Neuronal stem cell (in vitro differentiated cells): ENCODE measurements around the gene RAP1GAP2.
A peak's percentile ranks its signal among the peaks of the same experiment; 100 is the strongest.

Experiments
- DNase-seq: peaks from one replicate; pipeline ENCODE4 v3.0.0-alpha.2; 2013; ENCODE audit warnings: low spot score
- H2AFZ ChIP-seq: one replicate; pipeline ENCODE4 v1.6.1; 2013; ENCODE audit warnings: mild to moderate bottlenecking, low read length, inconsistent platforms
- H2AK5ac ChIP-seq: 2 replicates; pipeline ENCODE4 v1.6.1; 2013; ENCODE audit warnings: low read depth, mild to moderate bottlenecking, inconsistent platforms, low read length, moderate library complexity, mixed read lengths
- H2BK120ac ChIP-seq: 2 replicates; pipeline ENCODE4 v1.6.1; 2013; ENCODE audit warnings: low read depth, mild to moderate bottlenecking, inconsistent platforms, low read length, moderate library complexity, mixed read lengths
- H2BK12ac ChIP-seq: one replicate; pipeline ENCODE4 v1.6.1; 2013; ENCODE audit warnings: low read length, inconsistent platforms
- H2BK15ac ChIP-seq: 2 replicates; pipeline ENCODE4 v1.6.1; 2013; ENCODE audit warnings: mild to moderate bottlenecking, low read length, inconsistent platforms, mixed read lengths
- H2BK5ac ChIP-seq: one replicate; pipeline ENCODE4 v1.6.1; 2013; ENCODE audit warnings: inconsistent platforms, mild to moderate bottlenecking, low read length, moderate library complexity
- H3K14ac ChIP-seq: one replicate; pipeline ENCODE4 v1.6.1; 2013; ENCODE audit warnings: low read length, inconsistent platforms
- H3K18ac ChIP-seq: 2 replicates; pipeline ENCODE4 v1.6.1; 2013; ENCODE audit warnings: low read length, inconsistent platforms
- H3K23ac ChIP-seq: 2 replicates; pipeline ENCODE4 v1.6.1; 2013; ENCODE audit warnings: low read depth, mild to moderate bottlenecking, mixed read lengths, low read length, inconsistent platforms; ENCODE audit not compliant: poor library complexity
- H3K27ac ChIP-seq: replicated peaks from 3 replicates; pipeline ENCODE4 v1.5.1; 2013; ENCODE audit warnings: low read length, inconsistent platforms
- H3K27me3 ChIP-seq, 3 experiments: 2 replicates each; pipeline ENCODE4 v1.6.1; 2013; ENCODE audit warnings: low read length in 3 of 3, mild to moderate bottlenecking in 2 of 3, inconsistent platforms in 1 of 3, low read depth in 1 of 3, mixed read lengths in 1 of 3, moderate library complexity in 1 of 3; ENCODE audit not compliant: control insufficient read depth in 3 of 3, insufficient read depth in 3 of 3
- H3K36me3 ChIP-seq, 2 donors: replicated peaks in 1 of 2; 2 replicates each; pipeline ENCODE4 v1.6.1; 2013; ENCODE audit warnings: low read length in 2 of 2; ENCODE audit not compliant: control insufficient read depth in 2 of 2, insufficient read depth in 2 of 2
- H3K4ac ChIP-seq: 2 replicates; pipeline ENCODE4 v1.6.1; 2013; ENCODE audit warnings: inconsistent platforms, mild to moderate bottlenecking, low read length, moderate library complexity
- H3K4me1 ChIP-seq, 2 donors: 1 replicate in 1 of 2; 2 replicates in 1 of 2; pipeline ENCODE4 v1.6.1; 2013; ENCODE audit warnings: low read length in 2 of 2, low read depth in 1 of 2; ENCODE audit not compliant: control insufficient read depth in 2 of 2, insufficient read depth in 1 of 2
- H3K4me2 ChIP-seq: one replicate; pipeline ENCODE4 v1.6.1; 2013; ENCODE audit warnings: mild to moderate bottlenecking, low read length, inconsistent platforms; ENCODE audit not compliant: insufficient read depth, poor library complexity, severe bottlenecking
- H3K4me3 ChIP-seq, 2 donors: 2 replicates each; pipeline ENCODE4 v1.5.1; 2013; ENCODE audit warnings: low read length in 2 of 2, mild to moderate bottlenecking in 2 of 2, inconsistent platforms in 1 of 2, moderate library complexity in 1 of 2
- H3K79me1 ChIP-seq: one replicate; pipeline ENCODE4 v1.6.1; 2013; ENCODE audit warnings: low read depth, mild to moderate bottlenecking, inconsistent platforms, low read length, moderate library complexity
- H3K9ac ChIP-seq: one replicate; pipeline ENCODE4 v1.6.1; 2013; ENCODE audit warnings: mild to moderate bottlenecking, low read depth, low read length, inconsistent platforms; ENCODE audit not compliant: poor library complexity
- H3K9me3 ChIP-seq, 2 donors: replicated peaks in 1 of 2; 2 replicates each; pipeline versions ENCODE3 to v1.6.1; 2013; ENCODE audit warnings: low read length in 2 of 2, mild to moderate bottlenecking in 2 of 2, inconsistent platforms in 1 of 2, low read depth in 1 of 2, mixed read lengths in 1 of 2, moderate library complexity in 1 of 2; ENCODE audit not compliant: control insufficient read depth in 2 of 2, insufficient read depth in 1 of 2
- H4K8ac ChIP-seq: one replicate; pipeline ENCODE4 v1.6.1; 2013; ENCODE audit warnings: low read depth, mild to moderate bottlenecking, inconsistent platforms, low read length, moderate library complexity
- H4K91ac ChIP-seq: one replicate; pipeline ENCODE4 v1.6.1; 2013; ENCODE audit warnings: low read length, low read depth, mild to moderate bottlenecking, inconsistent platforms; ENCODE audit not compliant: poor library complexity
- WGBS, 2 donors: extraction: QIAGEN DNeasy Blood & Tissue Kit; methylation state at CpG; one replicate each; pipeline ENCODE4 v1.1.7; 2013; ENCODE audit warnings: missing lambda C conversion rate in 2 of 2, mixed read lengths in 1 of 2; ENCODE audit not compliant: insufficient read length in 2 of 2, insufficient replicate concordance in 1 of 2; ENCODE audit errors: extremely low coverage in 2 of 2; 5-methylcytosine and 5-hydroxymethylcytosine counted together

Gene RAP1GAP2

DNA sequence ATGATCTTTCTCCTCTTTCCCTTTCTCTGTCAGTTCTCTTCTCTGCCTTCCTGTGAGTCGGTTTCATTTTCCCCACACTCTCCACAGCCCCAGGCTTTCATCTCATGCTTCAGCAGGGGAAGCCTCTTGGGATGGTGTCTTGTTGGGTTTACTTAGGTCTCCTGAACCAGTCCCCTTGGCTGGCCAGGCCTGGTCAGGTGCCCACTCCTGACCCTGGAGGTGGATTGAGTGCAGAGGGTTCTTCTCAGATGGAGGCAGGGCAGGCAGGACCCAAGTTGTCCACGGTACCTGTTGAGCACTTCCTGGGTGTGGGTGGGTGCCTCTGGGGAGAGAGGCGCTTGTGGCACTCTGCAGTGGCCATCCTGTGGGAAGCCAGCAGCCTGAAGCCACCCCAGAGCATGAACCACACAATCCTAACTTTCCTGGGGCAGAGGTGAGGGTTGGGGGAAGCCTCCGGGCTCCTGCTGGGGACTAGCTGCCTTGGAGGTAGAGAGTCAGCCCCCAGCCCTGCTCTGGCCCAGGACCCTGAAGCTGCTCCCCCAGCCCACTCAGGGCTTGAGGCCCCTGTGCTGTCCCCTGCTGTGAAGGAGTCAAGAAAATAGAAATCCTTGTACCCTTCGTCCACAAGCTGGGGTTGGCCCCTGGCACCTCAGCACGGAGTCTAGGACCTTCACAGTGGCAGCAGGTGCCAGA is 2.0 kb upstream of the RAP1GAP2 start:
- H3K79me1 ChIP-seq, result peaks cover 6% of the 10 kb centered on the region
- peaks cover 0 to 1% of the 10 kb centered on the region in 2 donors for H3K9me3 ChIP-seq
- H3K4me1 ChIP-seq, result peaks cover 0 to 10% of the 10 kb centered on the region in 2 donors
- peaks cover 0 to 42% (median 2%) of the 10 kb centered on the region in 3 experiments for H3K27me3 ChIP-seq
- H2BK15ac ChIP-seq, result no peak overlapping the region
- H2BK12ac ChIP-seq, result no peak overlapping the region
- no peak overlapping the region for H4K91ac ChIP-seq
- H3K4me3 ChIP-seq, result no peak overlapping the region
- H3K23ac ChIP-seq, result no peak overlapping the region
- H3K4me2 ChIP-seq, result no peak overlapping the region
- no peak overlapping the region for H3K14ac ChIP-seq
- no peak overlapping the region for H2BK120ac ChIP-seq
- no peak overlapping the region for H3K27ac ChIP-seq
- DNase-seq, result no peak
- H3K4ac ChIP-seq, result no peak overlapping the region
- no peak overlapping the region for H3K9ac ChIP-seq
- H3K36me3 ChIP-seq, result no peaks in the 10 kb centered on the region
- H4K8ac ChIP-seq, result no peak overlapping the region
- peak overlapping the region; percentile 38 for H3K18ac ChIP-seq
- WGBS, 2 donors, result no CpG with 5 or more reads among the region's 6 CpGs
- H2AFZ ChIP-seq, result no peak overlapping the region
- no peak overlapping the region for H2BK5ac ChIP-seq
- no peak overlapping the region for H2AK5ac ChIP-seq

- Histone ChIP-seq H4K8ac (peak overlapping the region; percentile 17), H3K23ac (peak overlapping the region; percentile 91), H4K91ac (peak overlapping the region; percentile 95), H3K9me3 (peaks cover 0 to 1% of the 10 kb centered on the region in 2 donors), H3K27ac (no peak overlapping the region), H3K14ac (peak overlapping the region; percentile 99), H3K4me2 (no peak overlapping the region), H3K27me3 (peaks cover 0 to 41% (median 3%) of the 10 kb centered on the region in 3 experiments), H3K36me3 (no peaks in the 10 kb centered on the region), H2BK120ac (no peak overlapping the region), H2BK15ac (peak overlapping the region; percentile 49), H3K4me1 (peaks cover 0 to 11% of the 10 kb centered on the region in 2 donors), H3K18ac (peak overlapping the region; percentile 83), H3K79me1 (peaks cover 6% of the 10 kb centered on the region), H2AK5ac (peak overlapping the region; percentile 53), H3K4ac (peak overlapping the region; percentile 84), H2AFZ (no peak overlapping the region), H3K4me3 (peak overlapping the region in 1 of 2 donors; percentile 7), H2BK5ac (peak overlapping the region; percentile 1), H2BK12ac (peak overlapping the region; percentile 73), H3K9ac (peak overlapping the region; percentile 44)
- no CpG with 5 or more reads among the region's 28 CpGs for WGBS, 2 donors
- no peak for DNase-seq
These were observed 636 bp upstream of the RAP1GAP2 start for GRCh38 chr17:2795441-2796163.

DNA sequence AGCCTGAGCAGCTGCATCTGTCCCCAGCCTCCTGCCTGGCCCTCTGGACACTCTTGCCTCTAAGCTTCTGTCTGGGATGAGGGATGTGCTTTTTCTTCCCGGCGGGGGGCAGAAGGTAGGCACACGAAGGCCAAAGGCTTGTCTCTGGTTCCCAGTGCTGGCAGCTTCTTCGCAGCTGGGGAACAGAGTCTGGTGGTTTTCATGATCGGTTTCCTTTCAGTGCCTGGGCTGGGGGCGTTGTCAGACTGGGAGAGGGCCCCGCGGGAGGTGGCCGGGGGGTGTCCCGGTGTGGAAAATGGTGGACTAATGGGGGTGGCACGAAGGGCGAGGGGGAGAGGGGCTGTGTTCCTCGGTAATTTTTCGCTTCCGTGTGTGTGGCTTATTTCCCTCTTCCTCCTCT is 988 bp downstream of the RAP1GAP2 start:
- Histone ChIP-seq H3K27ac (no peak overlapping the region), H3K36me3 (no peaks in the 10 kb centered on the region), H3K4me3 (no peak overlapping the region), H3K79me1 (peaks cover 6% of the 10 kb centered on the region), H2BK12ac (no peak overlapping the region), H3K27me3 (peaks cover 0 to 31% (median 3%) of the 10 kb centered on the region in 3 experiments), H2AFZ (no peak overlapping the region), H3K14ac (peak overlapping the region; percentile 14), H3K4me2 (no peak overlapping the region), H3K9ac (no peak overlapping the region), H3K4ac (no peak overlapping the region), H3K9me3 (peaks cover 0 to 1% of the 10 kb centered on the region in 2 donors), H4K91ac (no peak overlapping the region), H2BK15ac (peak overlapping the region; percentile 93), H2AK5ac (peak overlapping the region; percentile 99), H3K18ac (peak overlapping the region; percentile 64), H3K4me1 (peaks cover 0 to 12% of the 10 kb centered on the region in 2 donors), H2BK120ac (no peak overlapping the region), H2BK5ac (peak overlapping the region; percentile 48), H3K23ac (peak overlapping the region; percentile 52), H4K8ac (no peak overlapping the region)
- WGBS, 2 donors, result no CpG with 5 or more reads among the region's 15 CpGs
- DNase-seq, result no peak

DNA sequence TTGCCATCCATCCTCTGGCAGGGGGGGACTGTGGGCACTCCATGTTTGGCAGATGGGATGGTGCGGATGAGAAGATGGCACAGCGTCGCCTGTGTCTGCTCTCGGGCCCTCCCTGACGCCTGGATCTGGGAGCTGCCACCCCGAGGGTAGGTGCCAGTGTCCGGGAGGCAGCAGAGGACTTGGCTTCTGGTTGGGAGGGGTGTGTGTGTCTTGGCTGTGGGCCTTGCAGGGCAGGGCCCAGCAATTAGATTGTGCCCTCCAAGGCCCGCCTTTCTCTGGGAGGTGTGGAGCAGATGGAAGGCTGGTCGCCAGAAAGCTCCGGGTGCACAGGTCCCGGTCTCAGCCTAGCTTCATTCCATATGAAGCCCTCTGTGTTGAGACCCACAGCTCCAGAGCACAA is 1.4 kb downstream of the RAP1GAP2 start:
- no peak overlapping the region for H3K4me2 ChIP-seq
- H3K36me3 ChIP-seq, result no peaks in the 10 kb centered on the region
- peak overlapping the region; percentile 99 for H2AK5ac ChIP-seq
- no peak for DNase-seq
- peak overlapping the region; percentile 64 for H3K18ac ChIP-seq
- H3K14ac ChIP-seq, result no peak overlapping the region
- H3K23ac ChIP-seq, result no peak overlapping the region
- H3K4me1 ChIP-seq, result peaks cover 0 to 12% of the 10 kb centered on the region in 2 donors
- no peak overlapping the region for H3K27ac ChIP-seq
- H4K8ac ChIP-seq, result no peak overlapping the region
- peaks cover 0 to 28% (median 3%) of the 10 kb centered on the region in 3 experiments for H3K27me3 ChIP-seq
- no peak overlapping the region for H3K4ac ChIP-seq
- peaks cover 0 to 1% of the 10 kb centered on the region in 2 donors for H3K9me3 ChIP-seq
- H4K91ac ChIP-seq, result no peak overlapping the region
- no peak overlapping the region for H3K9ac ChIP-seq
- no CpG with 5 or more reads among the region's 11 CpGs for WGBS, 2 donors
- H2AFZ ChIP-seq, result no peak overlapping the region
- H2BK5ac ChIP-seq, result peak overlapping the region; percentile 48
- peak overlapping the region; percentile 58 for H2BK12ac ChIP-seq
- H3K79me1 ChIP-seq, result peaks cover 6% of the 10 kb centered on the region
- no peak overlapping the region for H3K4me3 ChIP-seq
- no peak overlapping the region for H2BK120ac ChIP-seq
- peak overlapping the region; percentile 91 for H2BK15ac ChIP-seq
